ENCODE results near the gene PPM1J. TPM values are rescaled to one million over a fixed set of nuclear protein-coding genes. Genes with fewer than 3 reads are reported as not detected.

Gene PPM1J
- total and polyA plus RNA-seq, 9 of the 15 experiments (the other 6 are each of a cell fraction or from before 2014, with no cell fraction given) = 0.25 to 10.5 (median 4.2) TPM

DNA sequence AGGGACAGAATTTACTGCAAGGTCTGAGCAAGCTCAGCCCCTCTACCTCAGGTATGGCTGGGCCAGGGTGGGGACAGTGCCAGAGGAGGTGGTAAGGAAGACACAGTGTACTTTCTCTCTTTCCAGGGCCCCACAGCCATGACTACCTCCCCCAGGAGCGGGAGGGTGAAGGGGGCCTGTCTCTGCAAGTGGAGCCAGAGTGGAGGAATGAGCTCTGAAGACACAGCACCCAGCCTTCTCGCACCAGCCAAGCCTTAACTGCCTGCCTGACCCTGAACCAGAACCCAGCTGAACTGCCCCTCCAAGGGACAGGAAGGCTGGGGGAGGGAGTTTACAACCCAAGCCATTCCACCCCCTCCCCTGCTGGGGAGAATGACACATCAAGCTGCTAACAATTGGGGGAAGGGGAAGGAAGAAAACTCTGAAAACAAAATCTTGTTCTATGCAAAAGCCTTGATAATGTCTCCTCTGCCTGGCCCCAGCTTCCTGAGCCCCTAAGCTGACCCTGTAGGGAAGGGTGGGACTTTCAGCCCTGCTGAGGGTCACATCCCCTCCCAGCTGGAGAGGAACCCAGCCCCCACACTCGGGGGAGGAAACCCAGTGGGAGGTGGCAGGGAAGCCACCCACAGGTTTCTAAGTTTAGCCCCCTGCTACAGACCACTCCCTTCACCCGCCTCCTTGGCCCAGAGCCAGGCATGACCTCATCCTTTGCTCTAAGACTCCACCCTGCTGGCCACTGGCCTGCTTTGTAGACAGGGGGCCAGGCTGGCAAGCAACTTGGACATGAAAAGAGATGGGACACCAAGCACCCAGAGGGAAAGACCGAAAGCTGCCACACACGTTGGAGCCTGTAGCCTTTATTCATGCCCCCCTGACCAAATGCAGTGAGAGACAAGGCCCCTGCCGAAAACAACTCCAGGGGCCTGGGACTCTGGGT lies 14.6 kb downstream of the PPM1J start (continued):
- TF ChIP-seq OTX1 (CRISPR knock-in tag; IDR thresholded peaks at IDR 0.05) = no peak; the same call in 1 of the 2 replicates
- TF ChIP-seq SLC30A9 (CRISPR knock-in tag; IDR thresholded peaks at IDR 0.05) = no peak
- TF ChIP-seq, protein P1, sequence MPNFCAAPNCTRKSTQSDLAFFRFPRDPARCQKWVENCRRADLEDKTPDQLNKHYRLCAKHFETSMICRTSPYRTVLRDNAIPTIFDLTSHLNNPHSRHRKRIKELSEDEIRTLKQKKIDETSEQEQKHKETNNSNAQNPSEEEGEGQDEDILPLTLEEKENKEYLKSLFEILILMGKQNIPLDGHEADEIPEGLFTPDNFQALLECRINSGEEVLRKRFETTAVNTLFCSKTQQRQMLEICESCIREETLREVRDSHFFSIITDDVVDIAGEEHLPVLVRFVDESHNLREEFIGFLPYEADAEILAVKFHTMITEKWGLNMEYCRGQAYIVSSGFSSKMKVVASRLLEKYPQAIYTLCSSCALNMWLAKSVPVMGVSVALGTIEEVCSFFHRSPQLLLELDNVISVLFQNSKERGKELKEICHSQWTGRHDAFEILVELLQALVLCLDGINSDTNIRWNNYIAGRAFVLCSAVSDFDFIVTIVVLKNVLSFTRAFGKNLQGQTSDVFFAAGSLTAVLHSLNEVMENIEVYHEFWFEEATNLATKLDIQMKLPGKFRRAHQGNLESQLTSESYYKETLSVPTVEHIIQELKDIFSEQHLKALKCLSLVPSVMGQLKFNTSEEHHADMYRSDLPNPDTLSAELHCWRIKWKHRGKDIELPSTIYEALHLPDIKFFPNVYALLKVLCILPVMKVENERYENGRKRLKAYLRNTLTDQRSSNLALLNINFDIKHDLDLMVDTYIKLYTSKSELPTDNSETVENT (CRISPR knock-in tag; IDR thresholded peaks at IDR 0.05) = 0 out of 2 replicates have a peak, but pooled peaks have one; percentile 31
- TF ChIP-seq ZNF76 (CRISPR knock-in tag; IDR thresholded peaks at IDR 0.05; ENCODE audit: borderline replicate concordance) = 0 out of 2 replicates have a peak, but pooled peaks have one; percentile 12
- peak; percentile 47; the same call in 1 of the 2 replicates for TF ChIP-seq BCOR (IDR thresholded peaks at IDR 0.05)
- peak; percentile 12 for TF ChIP-seq PHB (CRISPR knock-in tag; IDR thresholded peaks at IDR 0.05)
- TF ChIP-seq, protein P2, sequence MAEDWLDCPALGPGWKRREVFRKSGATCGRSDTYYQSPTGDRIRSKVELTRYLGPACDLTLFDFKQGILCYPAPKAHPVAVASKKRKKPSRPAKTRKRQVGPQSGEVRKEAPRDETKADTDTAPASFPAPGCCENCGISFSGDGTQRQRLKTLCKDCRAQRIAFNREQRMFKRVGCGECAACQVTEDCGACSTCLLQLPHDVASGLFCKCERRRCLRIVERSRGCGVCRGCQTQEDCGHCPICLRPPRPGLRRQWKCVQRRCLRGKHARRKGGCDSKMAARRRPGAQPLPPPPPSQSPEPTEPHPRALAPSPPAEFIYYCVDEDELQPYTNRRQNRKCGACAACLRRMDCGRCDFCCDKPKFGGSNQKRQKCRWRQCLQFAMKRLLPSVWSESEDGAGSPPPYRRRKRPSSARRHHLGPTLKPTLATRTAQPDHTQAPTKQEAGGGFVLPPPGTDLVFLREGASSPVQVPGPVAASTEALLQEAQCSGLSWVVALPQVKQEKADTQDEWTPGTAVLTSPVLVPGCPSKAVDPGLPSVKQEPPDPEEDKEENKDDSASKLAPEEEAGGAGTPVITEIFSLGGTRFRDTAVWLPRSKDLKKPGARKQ (CRISPR knock-in tag; IDR thresholded peaks at IDR 0.05) = no peak
- TF ChIP-seq, protein P3, sequence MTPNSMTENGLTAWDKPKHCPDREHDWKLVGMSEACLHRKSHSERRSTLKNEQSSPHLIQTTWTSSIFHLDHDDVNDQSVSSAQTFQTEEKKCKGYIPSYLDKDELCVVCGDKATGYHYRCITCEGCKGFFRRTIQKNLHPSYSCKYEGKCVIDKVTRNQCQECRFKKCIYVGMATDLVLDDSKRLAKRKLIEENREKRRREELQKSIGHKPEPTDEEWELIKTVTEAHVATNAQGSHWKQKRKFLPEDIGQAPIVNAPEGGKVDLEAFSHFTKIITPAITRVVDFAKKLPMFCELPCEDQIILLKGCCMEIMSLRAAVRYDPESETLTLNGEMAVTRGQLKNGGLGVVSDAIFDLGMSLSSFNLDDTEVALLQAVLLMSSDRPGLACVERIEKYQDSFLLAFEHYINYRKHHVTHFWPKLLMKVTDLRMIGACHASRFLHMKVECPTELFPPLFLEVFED (CRISPR knock-in tag; conservative IDR thresholded peaks at IDR 0.05) = 0 out of 2 replicates have a peak, but pooled peaks have one; percentile 57
- peak; percentile 23 for TF ChIP-seq KDM5B (IDR thresholded peaks at IDR 0.05; ENCODE audit: insufficient replicate concordance, low read depth, low read length)
- no peak for TF ChIP-seq GTF2A2 (tag; IDR thresholded peaks at IDR 0.05)
- TF ChIP-seq RBM34 (IDR thresholded peaks at IDR 0.05; ENCODE audit: borderline replicate concordance, insufficient read depth, low read length) = no peak
- TF ChIP-seq ZNF778 (CRISPR knock-in tag; IDR thresholded peaks at IDR 0.05) = no peak
- no peak for TF ChIP-seq WHSC1 (IDR thresholded peaks at IDR 0.05; ENCODE audit: low read length)
- TF ChIP-seq HOXB6 (CRISPR knock-in tag; IDR thresholded peaks at IDR 0.05; ENCODE audit: borderline replicate concordance) = no peak
- TF ChIP-seq, protein P4, sequence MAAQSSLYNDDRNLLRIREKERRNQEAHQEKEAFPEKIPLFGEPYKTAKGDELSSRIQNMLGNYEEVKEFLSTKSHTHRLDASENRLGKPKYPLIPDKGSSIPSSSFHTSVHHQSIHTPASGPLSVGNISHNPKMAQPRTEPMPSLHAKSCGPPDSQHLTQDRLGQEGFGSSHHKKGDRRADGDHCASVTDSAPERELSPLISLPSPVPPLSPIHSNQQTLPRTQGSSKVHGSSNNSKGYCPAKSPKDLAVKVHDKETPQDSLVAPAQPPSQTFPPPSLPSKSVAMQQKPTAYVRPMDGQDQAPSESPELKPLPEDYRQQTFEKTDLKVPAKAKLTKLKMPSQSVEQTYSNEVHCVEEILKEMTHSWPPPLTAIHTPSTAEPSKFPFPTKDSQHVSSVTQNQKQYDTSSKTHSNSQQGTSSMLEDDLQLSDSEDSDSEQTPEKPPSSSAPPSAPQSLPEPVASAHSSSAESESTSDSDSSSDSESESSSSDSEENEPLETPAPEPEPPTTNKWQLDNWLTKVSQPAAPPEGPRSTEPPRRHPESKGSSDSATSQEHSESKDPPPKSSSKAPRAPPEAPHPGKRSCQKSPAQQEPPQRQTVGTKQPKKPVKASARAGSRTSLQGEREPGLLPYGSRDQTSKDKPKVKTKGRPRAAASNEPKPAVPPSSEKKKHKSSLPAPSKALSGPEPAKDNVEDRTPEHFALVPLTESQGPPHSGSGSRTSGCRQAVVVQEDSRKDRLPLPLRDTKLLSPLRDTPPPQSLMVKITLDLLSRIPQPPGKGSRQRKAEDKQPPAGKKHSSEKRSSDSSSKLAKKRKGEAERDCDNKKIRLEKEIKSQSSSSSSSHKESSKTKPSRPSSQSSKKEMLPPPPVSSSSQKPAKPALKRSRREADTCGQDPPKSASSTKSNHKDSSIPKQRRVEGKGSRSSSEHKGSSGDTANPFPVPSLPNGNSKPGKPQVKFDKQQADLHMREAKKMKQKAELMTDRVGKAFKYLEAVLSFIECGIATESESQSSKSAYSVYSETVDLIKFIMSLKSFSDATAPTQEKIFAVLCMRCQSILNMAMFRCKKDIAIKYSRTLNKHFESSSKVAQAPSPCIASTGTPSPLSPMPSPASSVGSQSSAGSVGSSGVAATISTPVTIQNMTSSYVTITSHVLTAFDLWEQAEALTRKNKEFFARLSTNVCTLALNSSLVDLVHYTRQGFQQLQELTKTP (IDR thresholded peaks at IDR 0.05; ENCODE audit: low read depth in 1 of 2, partially characterized antibody in 2 of 2) = peak in 1 of 2 experiments; percentile 84
- TF ChIP-seq NFE2 (IDR thresholded peaks at IDR 0.05; ENCODE audit: low read depth) = peak; percentile 86
- TF ChIP-seq RUNX1 (IDR thresholded peaks at IDR 0.05; ENCODE audit: low read depth) = 0 out of 2 replicates have a peak, but pooled peaks have one; percentile 32
- no peak for TF ChIP-seq ZC3H11A (IDR thresholded peaks at IDR 0.05; ENCODE audit: low read depth, low read length)
